Heart left ventricle (tissue), 16 donors: ENCODE results near the gene AMBP. TPM values are rescaled to one million over a fixed set of nuclear protein-coding genes. Genes with fewer than 3 reads are reported as not detected.
A peak's percentile ranks its signal among the peaks of the same experiment; 100 is the strongest.

Experiments used
- ATAC-seq, 4 donors: fragments of 200-7000 bp; cut with Tn5 transposase; one replicate each; pipeline ENCODE4 v1.9.1; 2020 to 2022; ENCODE audit warnings: moderate library complexity in 4 of 4, mild to moderate bottlenecking in 3 of 4, moderate number of reproducible peaks in 1 of 4
- DNase-seq, 5 donors: peaks; one replicate each; pipeline ENCODE4 v3.0.0-alpha.2; 2020
- H3K27ac ChIP-seq, 12 donors: fragments of 200-600 bp; sonication (generic) in 4 of 12; one replicate each; pipeline versions ENCODE4 v1.5.0 to v1.8.0; 2016 to 2022; ENCODE audit warnings: mild to moderate bottlenecking in 2 of 12
- H3K27me3 ChIP-seq, 9 donors: fragments of 200-600 bp; sonication (generic) in 2 of 9; one replicate each; pipeline versions ENCODE4 v1.5.1 to v1.8.0; 2016 to 2022; ENCODE audit warnings: mild to moderate bottlenecking in 3 of 9
- H3K36me3 ChIP-seq, 9 donors: fragments of 200-600 bp; sonication (generic) in 2 of 9; one replicate each; pipeline versions ENCODE4 v1.5.0 to v1.8.0; 2018 to 2022; ENCODE audit warnings: mild to moderate bottlenecking in 2 of 9
- H3K4me1 ChIP-seq, 12 donors: fragments of 200-600 bp; sonication (generic) in 4 of 12; one replicate each; pipeline versions ENCODE4 v1.5.0 to v1.8.0; 2016 to 2022; ENCODE audit warnings: mild to moderate bottlenecking in 3 of 12
- H3K4me3 ChIP-seq, 12 donors: fragments of 200-600 bp; sonication (generic) in 4 of 12; one replicate each; pipeline versions ENCODE4 v1.5.0 to v1.8.0; 2017 to 2022; ENCODE audit warnings: mild to moderate bottlenecking in 9 of 12, moderate library complexity in 4 of 12
- H3K9me3 ChIP-seq, 12 donors: fragments of 200-600 bp; sonication (generic) in 4 of 12; one replicate each; pipeline versions ENCODE4 v1.5.0 to v1.8.0; 2016 to 2022; ENCODE audit warnings: mild to moderate bottlenecking in 1 of 12
- POLR2A ChIP-seq, 2 donors: fragments of 450-650 bp; IDR thresholded peaks; one replicate each; pipeline ENCODE4 v1.6.1; 2017; ENCODE audit warnings: antibody characterized with exemption in 2 of 2, mild to moderate bottlenecking in 2 of 2, moderate library complexity in 2 of 2
- WGBS, 4 donors: extraction: QIAGEN DNeasy Blood & Tissue Kit in 2 of 4; methylation state at CpG; one replicate each; pipeline versions ENCODE4 v1.1.5 to v1.1.7; 2013 to 2018; 5-methylcytosine and 5-hydroxymethylcytosine counted together
- intact Hi-C, 10 donors: fragments of 100-400 bp; cut with DNase I; formaldehyde crosslinking; loops; one replicate each; pipeline versions ENCODE4 v1.11.1 to v1.14.2; 2022
- polyA plus RNA-seq, 2 donors: library from polyadenylated mRNA; stranded (reverse); fragments of 200-250 nt; gene quantifications; one replicate each; pipeline ENCODE4 v1.2.3, GENCODE V29; 2013
- total RNA-seq, 9 donors: library from RNA; depleted of rRNA in 2 of 9; stranded (reverse); fragments of >200 nt in 2 of 9; fragmentation: NEBNext Ultra II Directional in 3 of 9; extraction: Animal tissue kit (Norgen Biotek cat#: 25700) in 3 of 9; gene quantifications; one replicate each; pipeline versions ENCODE4 v1.1.0 to v1.2.4, GENCODE V29; 2016 to 2023
- TF ChIP-seq, protein P1 (sequence below), 12 donors: fragments of 200-600 bp; sonication (generic) in 4 of 12; IDR thresholded peaks; one replicate each; pipeline versions ENCODE4 v1.5.0 to v1.8.0; 2018 to 2022; ENCODE audit warnings: antibody characterized with exemption in 12 of 12, mild to moderate bottlenecking in 5 of 12
- donor health status: ischemic (EF 13 %, LVEDD 7.1; RV severe dilation, severe dysfunction).
- donor health status: healthy with polysubstance abuse.
- donor health status: DM: no; HTN: yes; CAD: no.
- donor health status: DM: no; HTN: no; CAD: no.
- donor health status: ischemic (EF 25% LVEDD 6.9; RV normal size, moderate dysfunction).
- donor health status: ischemic (EF 25% LVEDD 5.7; RV mildly dilated, moderate dysfunction).
- donor health status: healthy.
- donor health status: DM: yes; HTN: yes; CAD: no.
- donor health status: ischemic (EF 35%, LVEDD 5.7; RV mildly dilated, moderate dysfunction).
- donor health status: nonischemic (EF 11% LVEDD 7.7; RV severe dilation, severe dysfunction).
- donor health status: DM: yes; HTN: yes; CAD: no.
- donor health status: PGD.
- donor health status: ischemic (EF 29% LVEDD 5.4; RV normal size, mild dysfunction).
- donor health status: nonischemic (EF 23%, LVEDD 6.1; RV moderate dilation, normal function).

AMBP gene
- total and polyA plus RNA-seq, 11 donors = 0.08 to 0.32 (median 0.20) TPM; not detected in 8

DNA sequence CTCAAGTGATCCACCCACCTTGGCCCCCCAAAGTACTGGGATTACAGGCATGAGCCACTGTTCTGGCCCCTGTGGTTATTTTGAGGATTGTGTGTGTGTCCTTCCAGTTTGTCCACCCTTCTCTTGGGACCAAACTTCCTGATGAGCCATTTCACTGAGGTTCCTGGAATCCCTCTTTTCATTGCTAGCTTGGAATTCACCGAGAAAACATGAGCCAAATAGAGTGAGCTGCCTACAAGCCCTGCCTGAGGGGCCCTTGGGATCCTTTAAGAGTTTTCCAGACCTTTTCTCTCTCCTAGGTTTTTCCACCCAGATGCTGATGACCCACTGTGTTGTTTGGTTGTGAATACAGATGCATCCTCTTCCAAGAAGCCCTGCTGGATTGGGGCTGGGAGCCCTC lies 34.2 kb upstream of the AMBP start:
- H3K36me3 ChIP-seq = no peaks in the 10 kb centered on the region
- H3K27me3 ChIP-seq = peaks cover 0 to 7% (median 0%) of the 10 kb centered on the region in 9 donors
- peak in 3 of 4 donors; percentile 9 to 17 (median 14) for ATAC-seq
- TF ChIP-seq, protein P1, sequence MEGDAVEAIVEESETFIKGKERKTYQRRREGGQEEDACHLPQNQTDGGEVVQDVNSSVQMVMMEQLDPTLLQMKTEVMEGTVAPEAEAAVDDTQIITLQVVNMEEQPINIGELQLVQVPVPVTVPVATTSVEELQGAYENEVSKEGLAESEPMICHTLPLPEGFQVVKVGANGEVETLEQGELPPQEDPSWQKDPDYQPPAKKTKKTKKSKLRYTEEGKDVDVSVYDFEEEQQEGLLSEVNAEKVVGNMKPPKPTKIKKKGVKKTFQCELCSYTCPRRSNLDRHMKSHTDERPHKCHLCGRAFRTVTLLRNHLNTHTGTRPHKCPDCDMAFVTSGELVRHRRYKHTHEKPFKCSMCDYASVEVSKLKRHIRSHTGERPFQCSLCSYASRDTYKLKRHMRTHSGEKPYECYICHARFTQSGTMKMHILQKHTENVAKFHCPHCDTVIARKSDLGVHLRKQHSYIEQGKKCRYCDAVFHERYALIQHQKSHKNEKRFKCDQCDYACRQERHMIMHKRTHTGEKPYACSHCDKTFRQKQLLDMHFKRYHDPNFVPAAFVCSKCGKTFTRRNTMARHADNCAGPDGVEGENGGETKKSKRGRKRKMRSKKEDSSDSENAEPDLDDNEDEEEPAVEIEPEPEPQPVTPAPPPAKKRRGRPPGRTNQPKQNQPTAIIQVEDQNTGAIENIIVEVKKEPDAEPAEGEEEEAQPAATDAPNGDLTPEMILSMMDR (IDR thresholded peaks at IDR 0.05) = no peak
- no peak for TF ChIP-seq POLR2A (IDR thresholded peaks at IDR 0.05)
- peak in 1 of 5 donors; percentile 20 for DNase-seq
- H3K27ac ChIP-seq = peak overlapping the region in 8 of 12 donors; percentile 7 to 64 (median 43)
- peaks cover 0 to 24% (median 12%) of the 10 kb centered on the region in 12 donors for H3K4me1 ChIP-seq
- intact Hi-C loops = loop anchor here in 1 of 10 donors (5.0 kb wide), 1 partner anchor 40 kb away; no protein-coding TSS in a partner anchor
- 40 to 65% (median 46%) methylated on average over 1 of the region's 1 CpG for WGBS, 4 donors
- H3K4me3 ChIP-seq = no peak overlapping the region
- no peaks in the 10 kb centered on the region for H3K9me3 ChIP-seq

DNA sequence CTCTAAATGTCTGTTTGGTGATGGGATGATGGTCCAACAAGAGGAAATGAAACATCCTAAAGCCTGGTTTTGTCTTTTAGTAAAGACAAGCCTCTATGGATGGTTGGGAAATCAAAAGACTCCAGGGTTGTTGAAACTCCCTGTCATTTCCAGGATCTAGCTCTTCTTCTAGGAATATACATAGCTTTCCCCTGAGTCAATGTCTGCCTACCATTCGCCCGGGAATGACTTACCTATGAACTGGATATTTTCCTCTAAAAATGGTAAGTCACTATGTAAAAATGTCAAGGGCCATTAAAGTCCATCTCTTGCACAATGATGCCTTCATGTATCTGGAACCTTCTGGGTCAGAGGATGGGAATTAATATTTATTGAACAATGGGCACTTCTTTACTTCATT lies 32.1 kb upstream of the AMBP start:
- Histone ChIP-seq H3K4me1 (peaks cover 0 to 24% (median 6%) of the 10 kb centered on the region in 12 donors), H3K4me3 (no peak overlapping the region), H3K27me3 (no peaks in the 10 kb centered on the region), H3K27ac (no peak overlapping the region), H3K36me3 (no peaks in the 10 kb centered on the region), H3K9me3 (no peaks in the 10 kb centered on the region)
- DNase-seq (no peak), ATAC-seq (no peak)
- intact Hi-C loops = loop anchor here in 1 of 10 donors (5.0 kb wide), 1 partner anchor 42 kb away; no protein-coding TSS in a partner anchor
- no peak for TF ChIP-seq POLR2A (IDR thresholded peaks at IDR 0.05)
- TF ChIP-seq, protein P1 (IDR thresholded peaks at IDR 0.05) = no peak
- WGBS, 4 donors = 87 to 91% (median 89%) methylated on average over 2 of the region's 2 CpGs

DNA sequence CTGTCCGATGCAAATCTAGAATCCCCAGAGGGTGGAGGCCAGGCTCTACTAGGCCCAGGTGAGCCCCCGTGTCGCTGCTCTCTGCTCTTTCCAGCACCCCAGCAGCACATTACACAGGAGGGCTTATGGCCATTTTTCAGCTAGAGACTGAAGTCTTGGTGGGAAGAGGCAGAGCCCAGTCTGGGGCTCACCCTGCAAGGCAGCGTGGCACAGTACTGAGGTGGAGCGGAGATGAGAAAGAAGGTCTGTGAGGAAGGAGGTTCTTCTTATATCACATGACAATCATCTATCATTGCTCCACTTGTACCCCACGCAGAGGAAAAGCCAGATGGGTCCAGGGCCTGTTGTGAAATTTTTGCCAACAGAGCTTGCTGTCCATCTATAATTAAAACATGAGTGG lies 31.0 kb upstream of the AMBP start:
- no peaks in the 10 kb centered on the region for H3K27me3 ChIP-seq
- TF ChIP-seq POLR2A (IDR thresholded peaks at IDR 0.05) = no peak
- TF ChIP-seq, protein P1 (IDR thresholded peaks at IDR 0.05) = no peak
- H3K36me3 ChIP-seq = no peaks in the 10 kb centered on the region
- ATAC-seq (no peak), DNase-seq (no peak)
- H3K4me1 ChIP-seq = peaks cover 0 to 24% (median 6%) of the 10 kb centered on the region in 12 donors
- intact Hi-C loops = loop anchor here in 9 of 10 donors (2.0 to 5.0 kb wide), 8 partner anchors 43 to 183 kb away; partner anchors contain the start of gene COL27A1 (in 3 of the 9)
- 89 to 92% (median 90%) methylated on average over 6 of the region's 6 CpGs for WGBS, 4 donors
- no peak overlapping the region for H3K4me3 ChIP-seq
- H3K27ac ChIP-seq = no peak overlapping the region
- H3K9me3 ChIP-seq = no peaks in the 10 kb centered on the region

DNA sequence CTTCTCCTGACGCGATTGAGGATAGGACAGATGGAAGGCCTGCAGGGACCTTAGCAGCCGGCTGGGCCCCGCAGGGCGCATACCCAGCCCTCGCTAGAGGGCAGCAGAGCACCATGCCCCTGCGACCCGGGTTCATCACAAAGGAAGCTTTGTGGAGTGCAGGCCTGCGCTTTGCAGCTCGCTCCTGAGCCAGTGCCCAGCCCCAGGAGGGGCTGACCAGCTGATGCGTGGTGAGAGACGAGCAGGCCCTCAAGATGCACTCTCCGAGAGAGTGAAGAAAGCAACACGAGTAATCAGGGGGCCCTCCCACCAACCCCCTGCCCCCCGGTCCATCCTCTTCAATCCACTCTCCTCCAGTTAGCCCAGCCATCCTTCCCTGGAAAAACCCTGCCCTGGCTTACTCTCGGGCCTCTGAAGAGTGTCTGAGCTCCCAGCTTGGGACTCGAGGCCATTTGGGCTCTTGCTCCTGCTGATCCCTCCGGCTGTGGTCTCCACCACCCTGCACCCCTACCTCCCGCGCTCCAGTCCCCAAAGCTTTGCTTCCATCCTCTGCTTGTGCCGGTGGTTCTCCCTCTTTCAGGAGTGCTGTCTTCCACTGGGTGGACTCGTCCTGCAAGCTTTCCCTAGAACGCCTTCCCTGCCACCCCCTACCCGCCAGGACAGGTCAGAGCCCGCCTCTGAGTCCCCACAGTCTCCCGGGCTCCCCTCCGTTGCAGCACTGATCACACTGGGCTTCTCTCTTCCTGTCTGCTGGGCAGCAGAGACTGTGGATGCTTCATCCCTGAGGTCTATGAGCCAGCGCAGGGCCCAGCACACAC lies 30.1 kb upstream of the AMBP start:
- TF ChIP-seq, protein P1 (IDR thresholded peaks at IDR 0.05) = peak; percentile 87 to 97 (median 90)
- no peak for TF ChIP-seq POLR2A (IDR thresholded peaks at IDR 0.05)
- H3K27ac ChIP-seq = no peak overlapping the region
- H3K27me3 ChIP-seq = no peaks in the 10 kb centered on the region
- peak; percentile 77 to 89 (median 80) for DNase-seq
- WGBS, 4 donors = 41 to 74% (median 43%) methylated on average over 14 to 28 of the region's 28 CpGs
- H3K9me3 ChIP-seq = no peaks in the 10 kb centered on the region
- peaks cover 0 to 18% (median 2%) of the 10 kb centered on the region in 12 donors for H3K4me1 ChIP-seq
- peak; percentile 89 to 98 (median 97) for ATAC-seq
- intact Hi-C loops = loop anchor here in 9 of 10 donors (1.0 to 5.0 kb wide), 11 partner anchors 26 to 184 kb away; partner anchors contain the start of gene COL27A1 (in 3 of the 9)
- no peaks in the 10 kb centered on the region for H3K36me3 ChIP-seq
- no peak overlapping the region for H3K4me3 ChIP-seq
